MM.1S (cell line): Measurements from ENCODE around the gene EEF2.

Experiments used
- EZH2 ChIP-seq: fragments of 300-600 bp; sonication (generic); optimal IDR thresholded peaks from 2 replicates; pipeline ENCODE3; 2017; ENCODE audit warnings: low read depth, mild to moderate bottlenecking, antibody characterized with exemption, low read length, mixed read lengths
- TF ChIP-seq, protein P1 (sequence below): fragments of 300-600 bp; sonication (generic); IDR thresholded peaks from 2 replicates; pipeline ENCODE4 v1.5.1; 2016; ENCODE audit warnings: antibody characterized with exemption, low read length, mixed read lengths

DNA sequence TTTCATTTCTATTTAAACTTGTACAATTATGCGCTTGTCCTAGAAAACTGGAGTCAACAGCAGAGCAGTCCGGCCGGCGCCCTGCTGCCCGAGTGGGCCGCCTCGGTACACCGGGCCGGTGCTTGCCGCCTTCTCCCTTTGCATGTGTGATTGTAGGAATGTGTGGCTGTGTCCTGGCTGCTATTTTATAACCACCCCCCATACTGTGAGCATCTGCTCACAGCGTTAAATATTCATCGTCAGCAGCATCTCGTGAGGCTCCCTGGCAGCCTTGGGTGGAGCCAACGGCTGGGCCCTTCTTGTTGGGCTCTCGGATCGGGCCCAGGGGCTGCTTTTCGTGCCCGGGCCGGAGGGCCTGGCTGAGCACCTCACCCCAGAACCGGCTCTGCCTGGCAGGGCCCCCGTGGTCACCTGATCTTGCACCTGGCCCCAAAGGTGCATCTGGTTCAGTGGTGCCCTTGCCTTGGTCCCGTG, 32.9 kb upstream of the EEF2 start:
- TF ChIP-seq, protein P1, sequence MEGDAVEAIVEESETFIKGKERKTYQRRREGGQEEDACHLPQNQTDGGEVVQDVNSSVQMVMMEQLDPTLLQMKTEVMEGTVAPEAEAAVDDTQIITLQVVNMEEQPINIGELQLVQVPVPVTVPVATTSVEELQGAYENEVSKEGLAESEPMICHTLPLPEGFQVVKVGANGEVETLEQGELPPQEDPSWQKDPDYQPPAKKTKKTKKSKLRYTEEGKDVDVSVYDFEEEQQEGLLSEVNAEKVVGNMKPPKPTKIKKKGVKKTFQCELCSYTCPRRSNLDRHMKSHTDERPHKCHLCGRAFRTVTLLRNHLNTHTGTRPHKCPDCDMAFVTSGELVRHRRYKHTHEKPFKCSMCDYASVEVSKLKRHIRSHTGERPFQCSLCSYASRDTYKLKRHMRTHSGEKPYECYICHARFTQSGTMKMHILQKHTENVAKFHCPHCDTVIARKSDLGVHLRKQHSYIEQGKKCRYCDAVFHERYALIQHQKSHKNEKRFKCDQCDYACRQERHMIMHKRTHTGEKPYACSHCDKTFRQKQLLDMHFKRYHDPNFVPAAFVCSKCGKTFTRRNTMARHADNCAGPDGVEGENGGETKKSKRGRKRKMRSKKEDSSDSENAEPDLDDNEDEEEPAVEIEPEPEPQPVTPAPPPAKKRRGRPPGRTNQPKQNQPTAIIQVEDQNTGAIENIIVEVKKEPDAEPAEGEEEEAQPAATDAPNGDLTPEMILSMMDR = no peak
- TF ChIP-seq EZH2 = no peak
